Cardiac muscle cell (in vitro differentiated cells and primary cell): Measurements from ENCODE around the gene ABHD2. TPM values are rescaled to one million over a fixed set of nuclear protein-coding genes. Genes with fewer than 3 reads are reported as not detected.

Experiments used
- DNase-seq, 2 donors: peaks; one replicate each; pipeline versions ENCODE4 v3.0.0 to v3.0.0-alpha.2; 2010 to 2017; ENCODE audit warnings: low read depth in 1 of 2, low spot score in 1 of 2
- H3K27ac ChIP-seq: fragments of 200-600 bp; sonication (generic); 2 replicates; pipeline ENCODE4 v1.5.1; 2016
- H3K27me3 ChIP-seq: fragments of 200-600 bp; sonication (generic); 2 replicates; pipeline ENCODE4 v1.6.0; 2016; ENCODE audit warnings: control low read depth
- H3K36me3 ChIP-seq: fragments of 200-600 bp; sonication (generic); 2 replicates; pipeline ENCODE4 v1.5.1; 2016; ENCODE audit warnings: control low read depth
- H3K4me1 ChIP-seq: fragments of 200-600 bp; sonication (generic); 2 replicates; pipeline ENCODE4 v1.8.1; 2017; ENCODE audit warnings: low read depth, mild to moderate bottlenecking, mixed run types
- H3K4me3 ChIP-seq: fragments of 200-600 bp; sonication (generic); 2 replicates; pipeline ENCODE4 v1.5.1; 2016; ENCODE audit warnings: mild to moderate bottlenecking
- H3K9me3 ChIP-seq: fragments of 200-600 bp; sonication (generic); 2 replicates; pipeline ENCODE4 v1.5.1; 2017; ENCODE audit warnings: low read depth, mild to moderate bottlenecking, control low read depth
- polyA plus RNA-seq: library from polyadenylated mRNA; unstranded; fragments of >200 nt; fragmentation: Nextera tagmentation; extraction: Ambion mirVana; gene quantifications from 2 replicates; pipeline ENCODE4 v1.2.1, GENCODE V29; 2016
- total RNA-seq: library from RNA; depleted of rRNA; stranded (reverse); fragments of >200 nt; gene quantifications from 2 replicates; pipeline ENCODE4 v1.2.3, GENCODE V29; 2016
- TF ChIP-seq, protein P1 (sequence below): IDR thresholded peaks from 2 replicates; pipeline ENCODE4 v1.5.1; 2012; ENCODE audit warnings: low read depth, mild to moderate bottlenecking, low read length

The ABHD2 gene
- total and polyA plus RNA-seq, 2 experiments from 2014 or later, result 28.4 to 43.0 TPM

GRCh38 chr15:89221543-89221942, 133.3 kb downstream of the ABHD2 start, which contains the start of gene RLBP1:
Gene RLBP1 (minus strand): TSS chr15:89221579. CDS start chr15:89218975, 2,604 bp downstream.
- Histone ChIP-seq H3K27me3 (no peaks in the 10 kb centered on the region), H3K36me3 (no peaks in the 10 kb centered on the region), H3K9me3 (no peaks in the 10 kb centered on the region), H3K27ac (no peak within 1 kb of the TSS), H3K4me1 (no peaks in the 10 kb centered on the region), H3K4me3 (no peak within 1 kb of the TSS)
- TF ChIP-seq, protein P1, sequence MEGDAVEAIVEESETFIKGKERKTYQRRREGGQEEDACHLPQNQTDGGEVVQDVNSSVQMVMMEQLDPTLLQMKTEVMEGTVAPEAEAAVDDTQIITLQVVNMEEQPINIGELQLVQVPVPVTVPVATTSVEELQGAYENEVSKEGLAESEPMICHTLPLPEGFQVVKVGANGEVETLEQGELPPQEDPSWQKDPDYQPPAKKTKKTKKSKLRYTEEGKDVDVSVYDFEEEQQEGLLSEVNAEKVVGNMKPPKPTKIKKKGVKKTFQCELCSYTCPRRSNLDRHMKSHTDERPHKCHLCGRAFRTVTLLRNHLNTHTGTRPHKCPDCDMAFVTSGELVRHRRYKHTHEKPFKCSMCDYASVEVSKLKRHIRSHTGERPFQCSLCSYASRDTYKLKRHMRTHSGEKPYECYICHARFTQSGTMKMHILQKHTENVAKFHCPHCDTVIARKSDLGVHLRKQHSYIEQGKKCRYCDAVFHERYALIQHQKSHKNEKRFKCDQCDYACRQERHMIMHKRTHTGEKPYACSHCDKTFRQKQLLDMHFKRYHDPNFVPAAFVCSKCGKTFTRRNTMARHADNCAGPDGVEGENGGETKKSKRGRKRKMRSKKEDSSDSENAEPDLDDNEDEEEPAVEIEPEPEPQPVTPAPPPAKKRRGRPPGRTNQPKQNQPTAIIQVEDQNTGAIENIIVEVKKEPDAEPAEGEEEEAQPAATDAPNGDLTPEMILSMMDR, result no peak
- DNase-seq, result no peak

DNA sequence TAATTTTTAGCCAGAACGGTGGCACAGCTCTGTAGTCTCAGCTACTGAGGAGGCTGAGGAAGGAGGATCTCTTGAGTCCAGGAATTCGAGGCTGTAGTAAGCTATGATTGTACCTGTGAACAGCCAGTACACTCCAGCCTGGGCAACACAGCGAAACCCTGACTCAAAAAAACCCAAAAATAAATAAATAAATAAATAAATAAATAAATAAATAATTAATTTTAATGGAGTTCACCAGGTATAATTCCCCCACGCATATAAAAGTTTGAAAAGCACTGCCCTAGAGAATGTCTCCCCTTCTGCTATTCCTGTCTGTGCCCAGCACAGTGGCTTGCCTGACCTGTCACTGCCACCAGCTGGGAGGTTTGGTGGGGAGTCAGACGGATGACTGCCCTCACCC, 137.3 kb downstream of the ABHD2 start:
- DNase-seq, result no peak

GRCh38 chr15:89226359-89227221, 138.3 kb downstream of the ABHD2 start:
- TF ChIP-seq, protein P1, result no peak
- no peaks in the 10 kb centered on the region for H3K4me1 ChIP-seq
- no peak overlapping the region for H3K4me3 ChIP-seq
- H3K36me3 ChIP-seq, result no peaks in the 10 kb centered on the region
- no peaks in the 10 kb centered on the region for H3K9me3 ChIP-seq
- DNase-seq, result no peak
- no peak overlapping the region for H3K27ac ChIP-seq
- no peaks in the 10 kb centered on the region for H3K27me3 ChIP-seq

More for the DNA sequence above, 137.3 kb downstream of the ABHD2 start:
- TF ChIP-seq, protein P1, result no peak
- H3K4me3 ChIP-seq, result no peak overlapping the region
- no peaks in the 10 kb centered on the region for H3K4me1 ChIP-seq
- no peak overlapping the region for H3K27ac ChIP-seq
- no peaks in the 10 kb centered on the region for H3K27me3 ChIP-seq
- no peaks in the 10 kb centered on the region for H3K36me3 ChIP-seq
- no peaks in the 10 kb centered on the region for H3K9me3 ChIP-seq

DNA sequence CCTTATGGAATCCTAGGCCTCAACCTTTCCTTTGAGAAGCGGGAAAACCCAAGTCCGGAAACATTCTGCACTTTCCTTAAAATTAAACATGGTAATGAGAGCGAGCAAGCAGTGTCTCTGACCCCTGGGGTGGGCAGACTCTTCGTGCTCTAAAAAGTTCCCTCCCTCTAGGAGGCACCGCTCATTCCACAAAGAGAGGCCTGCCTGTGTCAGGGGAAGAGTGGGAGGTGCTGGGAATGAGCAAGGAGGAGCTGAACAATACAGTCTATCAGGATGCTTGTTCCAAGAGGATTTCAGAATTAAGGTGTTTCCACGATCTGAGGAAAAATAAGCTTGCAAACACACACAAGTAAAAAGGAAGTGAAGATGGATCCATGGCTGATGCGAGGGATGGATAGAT, 139.2 kb downstream of the ABHD2 start:
- TF ChIP-seq, protein P1, result no peak
- no peak for DNase-seq
- no peaks in the 10 kb centered on the region for H3K9me3 ChIP-seq

DNA sequence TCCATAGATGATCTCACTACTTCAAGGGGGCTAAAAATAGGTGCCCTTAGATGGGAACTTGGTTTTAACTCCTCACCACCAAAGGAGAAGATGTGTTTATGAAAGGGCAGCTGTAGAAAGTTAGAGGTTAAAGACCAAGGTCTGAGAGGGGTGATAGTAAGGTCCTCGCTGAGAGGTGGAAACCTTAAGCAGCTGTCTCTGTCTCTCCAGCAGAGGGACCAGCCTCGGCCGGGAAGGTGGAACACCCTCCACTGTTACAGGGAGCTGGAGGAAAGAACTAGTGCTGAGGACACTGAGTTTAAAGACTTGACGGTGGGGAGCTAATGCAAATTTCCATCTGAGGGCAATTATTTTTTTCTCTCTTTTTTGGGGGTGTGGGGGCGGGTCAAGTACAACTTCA, 142.0 kb downstream of the ABHD2 start:
- no peak for DNase-seq
- Histone ChIP-seq H3K36me3 (no peaks in the 10 kb centered on the region), H3K4me3 (no peak overlapping the region), H3K27ac (no peak overlapping the region), H3K9me3 (no peaks in the 10 kb centered on the region), H3K4me1 (no peaks in the 10 kb centered on the region), H3K27me3 (no peaks in the 10 kb centered on the region)
- TF ChIP-seq, protein P1, result peak; percentile 26

More for the DNA sequence above, 139.2 kb downstream of the ABHD2 start:
- H3K27ac ChIP-seq, result no peak overlapping the region
- no peaks in the 10 kb centered on the region for H3K36me3 ChIP-seq
- H3K4me1 ChIP-seq, result no peaks in the 10 kb centered on the region
- H3K27me3 ChIP-seq, result no peaks in the 10 kb centered on the region
- no peak overlapping the region for H3K4me3 ChIP-seq
